Measurements from ENCODE around the gene COP1. TPM values are rescaled to one million over a fixed set of nuclear protein-coding genes. Genes with fewer than 3 reads are reported as not detected.

COP1 gene
- polyA plus RNA-seq, 1 experiment = 43.7 TPM

- ChIA-PET CTCF (interaction anchor here (1.6 kb wide), 1 partner anchor 15 kb away, joined by 3 read pairs; no protein-coding TSS in a partner anchor), POLR2A (no interaction called here)
- H3K4me3 ChIP-seq (ENCODE audit: low read depth, low read length) = no peak overlapping the region
- no peaks in the 10 kb centered on the region for H3K9me3 ChIP-seq (ENCODE audit: control insufficient read depth, insufficient read depth, low read length)
- TF ChIP-seq CTCF (IDR thresholded peaks at IDR 0.05; ENCODE audit: low read depth, low read length) = no peak
- no peaks in the 10 kb centered on the region for H3K27me3 ChIP-seq (ENCODE audit: control insufficient read depth, insufficient read depth, low read length)
- DNase-seq (ENCODE audit: low read depth, low spot score) = no peak
- H3K27ac ChIP-seq (ENCODE audit: low read depth, low read length) = no peak overlapping the region
Measured at GRCh38 chr1:176222196-176222595, 15.1 kb upstream of the COP1 start.

GRCh38 chr1:176220100-176220689, 13.1 kb upstream of the COP1 start:
- TF ChIP-seq CTCF (IDR thresholded peaks at IDR 0.05; ENCODE audit: low read depth, low read length) = no peak
- ChIA-PET CTCF (interaction anchor here (0.5 kb wide), 1 partner anchor 61 kb away, joined by 3 read pairs; no protein-coding TSS in a partner anchor), POLR2A (no interaction called here)
- no peak overlapping the region for H3K27ac ChIP-seq (ENCODE audit: low read depth, low read length)
- no peaks in the 10 kb centered on the region for H3K27me3 ChIP-seq (ENCODE audit: control insufficient read depth, insufficient read depth, low read length)
- no peak for DNase-seq (ENCODE audit: low read depth, low spot score)
- no peaks in the 10 kb centered on the region for H3K9me3 ChIP-seq (ENCODE audit: control insufficient read depth, insufficient read depth, low read length)
- no peak overlapping the region for H3K4me3 ChIP-seq (ENCODE audit: low read depth, low read length)

- DNase-seq (ENCODE audit: low read depth, low spot score) = no peak
- ChIA-PET CTCF (no interaction called here), POLR2A (no interaction called here)
- no peak for TF ChIP-seq CTCF (IDR thresholded peaks at IDR 0.05; ENCODE audit: low read depth, low read length)
- Histone ChIP-seq H3K27me3 (ENCODE audit: control insufficient read depth, insufficient read depth, low read length) (peaks cover 3% of the 10 kb centered on the region), H3K4me3 (ENCODE audit: low read depth, low read length) (no peak overlapping the region), H3K9me3 (ENCODE audit: control insufficient read depth, insufficient read depth, low read length) (no peaks in the 10 kb centered on the region), H3K27ac (ENCODE audit: low read depth, low read length) (no peak overlapping the region)
Measured at GRCh38 chr1:176217461-176218099, 10.5 kb upstream of the COP1 start.

GRCh38 chr1:176216031-176216430, 8.9 kb upstream of the COP1 start:
- DNase-seq (ENCODE audit: low read depth, low spot score) = no peak
- ChIA-PET CTCF (no interaction called here), POLR2A (no interaction called here)
- no peaks in the 10 kb centered on the region for H3K9me3 ChIP-seq (ENCODE audit: control insufficient read depth, insufficient read depth, low read length)
- no peak for TF ChIP-seq CTCF (IDR thresholded peaks at IDR 0.05; ENCODE audit: low read depth, low read length)
- no peak overlapping the region for H3K27ac ChIP-seq (ENCODE audit: low read depth, low read length)
- H3K27me3 ChIP-seq (ENCODE audit: control insufficient read depth, insufficient read depth, low read length) = peaks cover 3% of the 10 kb centered on the region
- H3K4me3 ChIP-seq (ENCODE audit: low read depth, low read length) = no peak overlapping the region

- Histone ChIP-seq H3K27ac (ENCODE audit: low read depth, low read length) (no peak overlapping the region), H3K9me3 (ENCODE audit: control insufficient read depth, insufficient read depth, low read length) (no peaks in the 10 kb centered on the region), H3K27me3 (ENCODE audit: control insufficient read depth, insufficient read depth, low read length) (peaks cover 3% of the 10 kb centered on the region), H3K4me3 (ENCODE audit: low read depth, low read length) (no peak overlapping the region)
- no peak for DNase-seq (ENCODE audit: low read depth, low spot score)
- TF ChIP-seq CTCF (IDR thresholded peaks at IDR 0.05; ENCODE audit: low read depth, low read length) = no peak
- ChIA-PET POLR2A (interaction anchor here (0.6 to 0.7 kb wide), 2 partner anchors 36 to 1331 kb away, joined by 5 to 9 read pairs; no protein-coding TSS in a partner anchor), CTCF (no interaction called here)
Measured at GRCh38 chr1:176211396-176212165, 4.5 kb upstream of the COP1 start.
